GM18867 (cell line): ENCODE results near the gene TMEM273.
"Not testable (repeated sequence)": the region's sequence is repeated elsewhere in the genome, so short reads cannot be mapped to it uniquely, and the experiment has no call there.

ENCODE experiments used
- ATAC-seq: cut with Tn5 transposase; IDR thresholded peaks from one replicate; pipeline ENCODE4 v1.9.1; 2021; ENCODE audit warnings: mild to moderate bottlenecking, moderate library complexity; ENCODE audit not compliant: unreplicated experiment

TMEM273 gene

GRCh38 chr10:49207113-49207512 lies 18.9 kb upstream of the TMEM273 start:
- ATAC-seq: peak; percentile 68

GRCh38 chr10:49205206-49205605 lies 17.0 kb upstream of the TMEM273 start:
- no peak for ATAC-seq

DNA sequence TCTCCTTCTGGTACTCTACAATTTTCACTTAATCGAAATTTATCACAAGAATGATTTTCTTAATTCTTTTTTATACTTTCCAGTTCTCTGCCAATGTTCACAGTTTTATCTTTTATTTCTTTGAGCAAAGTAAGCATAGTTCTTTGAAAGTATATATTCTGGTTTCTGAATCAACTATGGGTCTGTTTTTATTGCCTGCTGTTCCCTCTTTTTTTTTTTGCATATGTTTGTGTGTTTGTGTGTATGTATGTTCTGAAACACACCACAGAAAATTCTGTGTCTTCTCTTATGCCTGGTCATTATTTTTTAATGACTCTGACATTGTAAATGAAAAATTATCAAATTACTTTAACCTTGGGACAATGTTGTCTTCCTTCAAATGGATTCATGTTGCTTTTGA lies 15.9 kb upstream of the TMEM273 start:
- no peak for ATAC-seq

GRCh38 chr10:49202266-49202665 lies 14.1 kb upstream of the TMEM273 start:
- no peak for ATAC-seq

- no peak for ATAC-seq
Measured at GRCh38 chr10:49200854-49201253, 12.7 kb upstream of the TMEM273 start.

GRCh38 chr10:49197171-49197570 lies 9.0 kb upstream of the TMEM273 start:
- no peak for ATAC-seq

DNA sequence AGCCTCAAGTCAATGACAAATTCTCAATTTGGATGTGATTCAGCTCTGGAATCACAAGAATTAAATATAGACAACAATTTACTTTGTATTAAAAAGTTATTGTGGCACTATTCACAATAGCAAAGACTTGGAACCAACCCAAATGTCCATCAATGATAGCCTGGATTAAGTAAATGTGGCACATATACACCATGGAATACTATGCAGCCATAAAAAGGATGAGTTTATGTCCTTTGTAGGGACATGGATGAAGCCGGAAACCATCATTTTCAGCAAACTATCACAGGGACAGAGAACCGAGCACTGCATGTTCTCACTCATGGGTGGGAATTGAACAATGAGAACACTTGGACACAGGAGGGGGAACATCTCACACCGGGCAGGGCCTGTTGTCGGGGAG lies 7.7 kb upstream of the TMEM273 start:
- ATAC-seq: not testable (repeated sequence)

- no peak for ATAC-seq
Measured at GRCh38 chr10:49194212-49194920, 6.2 kb upstream of the TMEM273 start.

GRCh38 chr10:49191349-49191748 lies 3.2 kb upstream of the TMEM273 start:
- no peak for ATAC-seq

DNA sequence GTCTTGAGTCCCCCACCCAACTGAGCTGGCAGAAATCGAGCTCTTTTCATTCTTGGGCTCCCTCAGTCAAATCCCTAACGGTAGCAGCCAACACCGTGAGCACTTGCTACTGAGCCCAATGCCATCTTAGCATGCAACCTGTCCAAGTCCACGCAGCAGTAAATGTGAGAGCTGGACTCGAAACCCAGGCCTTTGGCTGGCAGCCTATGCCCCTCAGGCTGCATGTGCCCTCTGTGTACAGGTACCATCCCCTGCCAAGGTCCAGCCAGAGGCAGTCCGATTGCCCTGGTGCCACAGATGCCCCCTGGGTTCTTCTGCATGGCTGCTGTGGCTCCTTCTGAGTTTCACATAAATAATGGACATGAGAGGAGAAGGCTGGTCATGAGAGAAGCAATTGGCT lies 1.2 kb upstream of the TMEM273 start:
- no peak for ATAC-seq

GRCh38 chr10:49187044-49187484 lies 1.1 kb downstream of the TMEM273 start:
- no peak for ATAC-seq

GRCh38 chr10:49186613-49187012 lies 1.6 kb downstream of the TMEM273 start:
- no peak for ATAC-seq

- ATAC-seq: no peak
Measured at GRCh38 chr10:49185213-49185612, 3.0 kb downstream of the TMEM273 start.

- no peak for ATAC-seq
Measured at GRCh38 chr10:49184642-49185111, 3.5 kb downstream of the TMEM273 start.

DNA sequence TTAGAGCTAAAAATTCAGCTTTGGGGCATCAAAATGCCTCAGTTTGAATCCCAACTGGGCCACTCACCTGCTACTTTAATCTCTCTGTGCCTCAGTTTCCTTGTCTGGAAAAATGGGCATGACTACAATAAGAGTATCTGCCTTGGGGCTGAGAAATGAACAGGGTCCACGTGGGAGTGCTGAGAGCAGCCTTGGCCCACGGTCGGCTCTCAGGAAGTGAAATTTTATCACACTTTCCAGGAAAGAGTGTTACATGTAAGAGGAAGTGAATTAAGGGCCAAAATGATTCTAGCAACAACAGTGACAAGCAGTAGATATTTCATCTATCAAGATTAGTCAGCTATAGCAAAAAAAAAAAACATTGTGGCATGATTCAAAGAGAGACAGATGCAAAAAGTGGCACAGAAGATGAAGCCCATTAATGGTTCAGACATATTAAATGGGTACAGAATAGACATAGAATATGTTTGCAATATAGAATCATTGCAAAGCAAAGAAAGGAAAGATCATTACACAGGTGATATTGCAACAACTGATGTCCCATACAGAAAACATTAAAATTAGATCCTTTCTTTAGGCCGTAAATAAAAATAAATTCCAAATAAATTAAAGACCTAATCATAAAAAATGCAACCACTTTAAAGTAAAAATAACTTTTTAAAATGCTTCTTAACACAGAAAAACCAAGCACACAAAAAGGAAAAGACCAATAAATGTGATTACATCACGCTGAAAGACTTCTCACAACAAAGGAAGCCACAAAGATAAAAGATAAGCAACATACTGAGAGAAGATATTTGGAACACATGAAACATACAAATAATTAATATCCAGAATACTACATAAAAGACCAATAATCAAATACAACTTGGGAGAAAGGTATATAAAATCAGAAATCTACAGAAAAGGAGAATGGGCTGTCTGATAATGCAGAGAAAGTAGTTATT lies 4.3 kb downstream of the TMEM273 start:
- no peak for ATAC-seq

GRCh38 chr10:49182776-49183175 lies 5.4 kb downstream of the TMEM273 start:
- ATAC-seq: no peak

DNA sequence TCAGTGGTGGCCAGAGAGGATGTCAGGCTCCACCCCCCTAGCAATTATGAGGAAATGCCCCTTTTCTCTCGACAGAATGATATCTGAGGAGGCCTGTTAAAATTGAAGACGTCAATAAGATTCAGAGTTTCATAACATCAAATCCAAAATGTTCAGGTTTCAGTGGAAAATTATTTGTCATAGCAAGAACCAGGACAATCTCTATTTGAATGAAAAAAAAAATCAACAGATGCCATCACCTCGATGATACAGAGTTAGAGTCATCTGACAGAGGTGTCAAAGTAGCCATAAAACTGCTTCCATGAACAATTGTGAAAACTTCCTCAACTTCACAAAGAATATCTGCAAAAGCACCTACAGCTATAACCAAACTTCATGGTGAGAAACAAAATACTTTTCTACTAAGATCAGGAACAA lies 7.7 kb downstream of the TMEM273 start:
- no peak for ATAC-seq

DNA sequence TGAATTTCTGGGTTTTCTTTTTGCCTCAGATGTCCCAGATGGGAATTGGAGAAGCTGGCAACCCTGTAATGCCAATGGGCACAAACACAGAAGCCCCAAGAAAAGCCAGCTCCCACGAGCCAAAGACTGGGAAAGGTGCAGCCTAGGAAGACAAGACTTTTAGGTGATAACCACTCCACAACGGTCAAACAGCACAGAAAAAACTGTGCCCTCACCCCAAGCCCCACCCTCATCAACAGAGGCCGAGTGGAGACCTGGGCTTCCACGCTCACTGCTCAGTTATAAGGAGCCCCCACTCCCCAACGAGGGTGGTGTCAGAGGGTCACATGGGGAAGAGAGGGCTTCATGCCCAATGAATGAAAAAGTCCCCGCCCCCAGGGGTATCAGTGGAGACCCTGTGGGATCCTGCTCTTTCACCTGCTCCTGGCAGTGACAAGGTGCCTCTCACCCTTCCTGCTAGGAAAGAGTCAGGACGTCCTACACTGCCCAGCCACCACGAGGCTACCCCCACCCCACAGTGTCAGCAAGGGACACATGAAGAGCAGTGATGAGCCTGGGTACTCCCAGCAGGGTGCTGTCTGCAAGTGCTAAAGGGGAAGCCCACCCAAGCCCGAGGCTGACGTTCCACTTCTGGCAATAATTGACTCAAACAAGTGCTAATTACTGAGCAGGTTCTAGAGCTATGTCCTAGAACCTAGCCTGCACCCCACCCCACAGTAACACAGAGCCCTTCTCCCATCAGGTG lies 8.3 kb downstream of the TMEM273 start:
- ATAC-seq: no peak

- no peak for ATAC-seq
Measured at GRCh38 chr10:49178489-49179471, 9.4 kb downstream of the TMEM273 start.
